ENCODE results near the gene ALOX12B. TPM values are rescaled to one million over a fixed set of nuclear protein-coding genes. Genes with fewer than 3 reads are reported as not detected.

The ALOX12B gene
- total RNA-seq, 6 experiments from 2014 or later, result not detected

DNA sequence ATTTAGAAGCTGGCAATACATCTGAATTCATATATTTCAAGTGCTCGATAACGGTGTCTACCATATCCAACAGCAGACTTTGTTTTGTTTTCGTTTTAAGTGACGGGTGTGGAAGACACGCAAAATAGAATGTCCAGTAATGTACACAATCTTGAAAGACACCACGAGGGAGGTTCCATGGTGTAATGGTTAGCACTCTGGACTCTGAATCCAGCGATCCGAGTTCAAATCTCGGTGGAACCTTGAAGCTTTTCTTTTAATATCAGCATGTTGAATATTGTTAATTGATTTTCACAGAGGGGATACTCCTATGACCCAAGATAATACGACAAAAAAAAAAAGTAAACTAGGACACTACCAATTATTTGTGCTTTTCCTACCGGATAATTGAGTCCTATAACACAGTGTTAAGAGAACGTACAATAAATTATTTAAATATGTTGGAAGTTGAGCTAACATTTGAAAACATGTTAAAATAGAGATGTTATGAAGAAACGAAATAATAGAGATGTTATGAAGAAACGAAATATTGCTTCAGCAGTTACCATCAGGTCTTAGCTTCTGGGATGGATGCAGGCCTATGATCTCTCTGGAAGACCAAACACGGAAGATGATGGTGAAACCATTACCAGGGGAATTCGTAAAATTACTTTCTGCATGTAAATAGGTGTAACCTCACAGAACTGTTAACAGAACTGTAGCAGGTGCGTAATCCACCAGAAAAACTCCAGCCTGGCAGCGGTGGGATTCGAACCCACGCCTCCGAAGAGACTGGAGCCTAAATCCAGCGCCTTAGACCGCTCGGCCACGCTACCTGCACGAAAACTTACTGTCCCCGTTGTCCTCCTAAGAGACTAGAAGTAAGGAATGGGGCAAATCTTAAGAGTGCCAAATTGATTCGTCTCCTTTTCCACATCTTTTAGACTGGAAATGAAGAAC is 32.3 kb upstream of the ALOX12B start:
- Mint-ChIP-seq H3K9me3 (peaks cover 7% of the 10 kb centered on the region; the same call in 1 of the 2 replicates), H3K27ac (peak overlapping the region; percentile 91), H3K36me3 (ENCODE audit: low read depth) (no peaks in the 10 kb centered on the region), H3K27me3 (ENCODE audit: insufficient read depth) (peaks cover 25% of the 10 kb centered on the region), H3K4me3 (peak overlapping the region; percentile 88), H3K4me1 (ENCODE audit: low read depth) (peaks cover 58% of the 10 kb centered on the region)
- DNase-seq, result peak; percentile 94
- TF ChIP-seq, protein P1, sequence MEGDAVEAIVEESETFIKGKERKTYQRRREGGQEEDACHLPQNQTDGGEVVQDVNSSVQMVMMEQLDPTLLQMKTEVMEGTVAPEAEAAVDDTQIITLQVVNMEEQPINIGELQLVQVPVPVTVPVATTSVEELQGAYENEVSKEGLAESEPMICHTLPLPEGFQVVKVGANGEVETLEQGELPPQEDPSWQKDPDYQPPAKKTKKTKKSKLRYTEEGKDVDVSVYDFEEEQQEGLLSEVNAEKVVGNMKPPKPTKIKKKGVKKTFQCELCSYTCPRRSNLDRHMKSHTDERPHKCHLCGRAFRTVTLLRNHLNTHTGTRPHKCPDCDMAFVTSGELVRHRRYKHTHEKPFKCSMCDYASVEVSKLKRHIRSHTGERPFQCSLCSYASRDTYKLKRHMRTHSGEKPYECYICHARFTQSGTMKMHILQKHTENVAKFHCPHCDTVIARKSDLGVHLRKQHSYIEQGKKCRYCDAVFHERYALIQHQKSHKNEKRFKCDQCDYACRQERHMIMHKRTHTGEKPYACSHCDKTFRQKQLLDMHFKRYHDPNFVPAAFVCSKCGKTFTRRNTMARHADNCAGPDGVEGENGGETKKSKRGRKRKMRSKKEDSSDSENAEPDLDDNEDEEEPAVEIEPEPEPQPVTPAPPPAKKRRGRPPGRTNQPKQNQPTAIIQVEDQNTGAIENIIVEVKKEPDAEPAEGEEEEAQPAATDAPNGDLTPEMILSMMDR (IDR thresholded peaks at IDR 0.05), result no peak

DNA sequence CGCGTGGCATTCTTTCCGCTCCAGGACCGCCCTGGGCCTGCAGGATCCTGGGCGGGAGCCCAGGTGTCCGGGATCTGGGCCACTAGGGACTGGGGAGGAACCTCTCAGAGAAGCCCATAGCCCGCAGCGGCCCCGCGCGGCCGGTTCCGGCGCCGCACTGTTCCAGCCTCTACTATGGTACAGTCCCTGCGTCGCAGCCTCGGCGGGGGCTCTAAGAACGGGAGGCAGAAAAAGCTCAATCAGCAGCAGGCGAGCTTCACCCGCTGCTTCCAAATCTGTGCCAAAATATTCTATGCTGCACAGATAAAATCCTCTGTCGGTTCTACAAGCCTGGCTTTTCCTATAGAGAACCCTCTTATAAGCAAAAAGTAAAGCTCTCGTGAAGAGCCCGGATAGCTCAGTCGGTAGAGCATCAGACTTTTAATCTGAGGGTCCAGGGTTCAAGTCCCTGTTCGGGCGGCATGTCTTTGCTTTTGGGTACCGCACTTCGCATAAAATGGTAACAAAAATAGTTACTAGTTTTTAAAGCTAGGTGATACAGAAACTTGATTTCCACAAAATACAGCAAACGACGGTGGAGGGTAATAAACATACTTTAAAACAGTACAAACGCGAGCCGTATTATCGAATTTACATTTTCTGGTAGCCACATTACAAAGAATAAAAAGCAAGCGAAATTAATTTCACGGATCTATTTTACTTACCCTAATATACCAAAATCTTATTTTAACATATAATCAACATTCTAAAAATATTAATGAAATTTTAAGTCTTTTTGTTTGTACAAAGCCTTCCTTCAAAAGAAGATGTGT is 31.5 kb upstream of the ALOX12B start:
- Mint-ChIP-seq H3K4me1 (ENCODE audit: low read depth) (peaks cover 49% of the 10 kb centered on the region), H3K36me3 (ENCODE audit: low read depth) (no peaks in the 10 kb centered on the region), H3K27ac (peak overlapping the region; percentile 91), H3K4me3 (peak overlapping the region; percentile 88), H3K27me3 (ENCODE audit: insufficient read depth) (peaks cover 28% of the 10 kb centered on the region), H3K9me3 (peaks cover 7% of the 10 kb centered on the region; the same call in 1 of the 2 replicates)
- peak; percentile 79 for DNase-seq
- TF ChIP-seq, protein P1 (IDR thresholded peaks at IDR 0.05), result peak; percentile 86

DNA sequence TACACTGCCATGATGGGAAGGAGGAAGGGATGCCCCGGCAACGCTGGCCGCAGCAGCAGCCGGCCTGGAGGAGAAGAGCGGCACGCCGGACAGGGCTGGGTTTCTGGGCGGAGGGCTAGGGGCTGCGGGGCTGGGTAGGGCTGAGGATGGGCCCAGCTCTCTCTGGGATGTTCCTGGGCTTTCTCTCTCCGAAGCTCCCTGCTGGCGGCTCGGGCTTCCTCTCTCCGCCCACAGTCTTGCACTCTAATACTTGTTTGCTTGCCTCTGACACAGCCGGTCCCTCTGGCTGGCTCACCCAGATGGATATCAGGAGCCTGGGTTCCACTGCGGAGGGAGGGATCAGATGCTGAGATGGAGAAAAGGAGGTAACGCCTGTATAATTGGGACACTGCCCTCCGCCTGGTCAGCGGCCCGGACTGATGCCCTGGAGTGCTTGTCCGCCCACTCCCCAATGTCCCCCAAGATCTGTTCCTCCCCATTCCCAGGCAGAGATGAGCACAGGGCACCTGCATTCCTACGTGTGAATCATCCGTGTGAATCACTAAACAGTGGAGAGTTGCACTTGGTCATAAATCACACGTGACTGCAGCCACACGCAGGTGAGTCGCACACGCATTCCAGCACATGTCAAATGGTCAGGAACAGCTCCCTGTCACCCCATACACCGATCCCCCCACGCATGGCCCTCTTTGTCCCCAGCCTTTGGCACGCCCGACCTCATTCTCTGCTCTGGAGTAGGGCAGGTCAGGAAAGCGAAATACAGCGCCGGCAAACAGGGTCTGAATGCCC is 30.7 kb upstream of the ALOX12B start, which contains the start of gene ALOXE3:
Gene ALOXE3, minus strand, starts transcription at position 535 of the 789 bp plus-strand sequence. Its CDS starts 524 bp downstream, at position 11.
- peaks cover 31% of the 10 kb centered on the region for H3K27me3 Mint-ChIP-seq (ENCODE audit: insufficient read depth)
- TF ChIP-seq, protein P1 (IDR thresholded peaks at IDR 0.05), result no peak
- peaks cover 41% of the 10 kb centered on the region for H3K4me1 Mint-ChIP-seq (ENCODE audit: low read depth)
- peak within 1 kb of the TSS; percentile 91 for H3K27ac Mint-ChIP-seq
- no peaks in the 10 kb centered on the region for H3K36me3 Mint-ChIP-seq (ENCODE audit: low read depth)
- H3K4me3 Mint-ChIP-seq, result peak within 1 kb of the TSS; percentile 88
- peak; percentile 77 for DNase-seq
- peaks cover 7% of the 10 kb centered on the region; the same call in 1 of the 2 replicates for H3K9me3 Mint-ChIP-seq

DNA sequence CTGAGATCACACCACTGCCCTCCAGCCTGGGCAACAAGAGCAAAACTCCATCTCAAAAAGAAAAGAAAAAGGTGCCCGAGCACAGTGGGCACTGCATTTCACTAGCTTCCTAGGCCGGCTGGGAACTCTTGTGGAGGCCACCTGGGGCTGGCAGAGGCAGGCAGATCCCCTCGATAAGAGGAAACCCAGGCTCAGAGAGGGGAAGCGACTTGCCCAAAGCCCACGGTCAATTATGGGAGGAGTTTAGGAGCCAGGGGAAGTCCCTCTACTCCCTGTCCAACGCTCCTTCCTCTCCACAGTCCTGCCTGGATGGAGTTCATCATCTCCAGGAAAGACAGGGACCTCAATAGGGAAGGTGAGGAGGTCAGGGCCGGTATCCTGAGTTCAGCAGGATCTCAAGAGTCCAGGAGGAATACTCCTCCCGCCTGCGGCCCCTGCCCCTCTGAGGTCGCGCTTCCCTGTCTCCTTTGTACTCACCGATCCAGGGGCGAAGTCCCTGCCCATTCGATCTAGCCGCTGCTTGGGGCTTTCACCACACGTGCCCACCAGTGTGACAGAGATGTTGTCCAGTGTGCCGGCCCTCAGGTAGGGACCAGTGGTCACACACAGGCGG is 30.0 kb upstream of the ALOX12B start:
- Mint-ChIP-seq H3K27me3 (ENCODE audit: insufficient read depth) (peaks cover 37% of the 10 kb centered on the region), H3K27ac (peak overlapping the region; percentile 91), H3K4me3 (peak overlapping the region; percentile 88), H3K9me3 (peaks cover 7% of the 10 kb centered on the region; the same call in 1 of the 2 replicates), H3K4me1 (ENCODE audit: low read depth) (peaks cover 34% of the 10 kb centered on the region), H3K36me3 (ENCODE audit: low read depth) (no peaks in the 10 kb centered on the region)
- TF ChIP-seq, protein P1 (IDR thresholded peaks at IDR 0.05), result no peak
- no peak for DNase-seq
